A549 (cell line): Measurements from ENCODE around the gene APCDD1. TPM values are rescaled to one million over a fixed set of nuclear protein-coding genes. Genes with fewer than 3 reads are reported as not detected.

Source experiments
- ATAC-seq, 2 experiments: fragments of 200-7000 bp in 1 of 2; fragments of >200 bp in 1 of 2; cut with Nextera tagmentation in 1 of 2; cut with Tn5 transposase in 1 of 2; 3 replicates each; pipeline versions ENCODE4 v1.8.0 to v1.9.1; 2018 to 2020; ENCODE audit warnings: mild to moderate bottlenecking in 1 of 2, moderate library complexity in 1 of 2
- CTCF ChIA-PET: fragments of 300-600 bp; sonication (Branson Sonifier 250); formaldehyde crosslinking; extraction: SDS; loops from one replicate; lab custom pipeline; 2021; ENCODE audit warnings: antibody characterized with exemption, inconsistent platforms; lab: Yijun Ruan, JAX
- POLR2A ChIA-PET: fragments of 350-600 bp; formaldehyde crosslinking; extraction: SDS; loops from one replicate; lab custom pipeline; 2021; ENCODE audit warnings: antibody characterized with exemption, inconsistent platforms; lab: Yijun Ruan, JAX
- DNase-seq, 2 experiments: peaks; one replicate each; pipeline versions ENCODE4 v3.0.0 to v3.0.0-alpha.2; 2011 to 2016; ENCODE audit warnings: low read depth in 1 of 2, low spot score in 1 of 2
- FAIRE-seq: peaks from 2 replicates; lab custom pipeline; 2011; peaks lifted over from hg19 to GRCh38; lab: Jason Lieb, UNC
- H3K27ac ChIP-seq, 2 experiments: fragments of >200 bp; sonication (Bioruptor Twin); formaldehyde crosslinking; 3 replicates each; pipeline ENCODE4 v1.5.1; 2016 to 2017
- H3K4me1 ChIP-seq: fragments of >200 bp; sonication (Bioruptor Twin); formaldehyde crosslinking; 3 replicates; pipeline ENCODE4 v1.6.1; 2016
- H3K4me2 ChIP-seq: fragments of >200 bp; sonication (Bioruptor Twin); formaldehyde crosslinking; 3 replicates; pipeline ENCODE4 v1.6.1; 2016
- H3K4me3 ChIP-seq: fragments of >200 bp; sonication (Bioruptor Twin); formaldehyde crosslinking; 3 replicates; pipeline ENCODE4 v1.5.1; 2016
- H3K9me3 ChIP-seq: fragments of >200 bp; sonication (Bioruptor Twin); formaldehyde crosslinking; 3 replicates; pipeline ENCODE4 v1.6.1; 2016
- CBX2 ChIP-seq: fragments of 200-600 bp; sonication (generic); IDR thresholded peaks from 2 replicates; pipeline ENCODE4 v1.6.1; 2016; ENCODE audit warnings: low read depth, mild to moderate bottlenecking, borderline replicate concordance
- ELK1 ChIP-seq: fragments of 150-350 bp; IDR thresholded peaks from 2 replicates; pipeline ENCODE4 v1.6.1; 2014; ENCODE audit warnings: low read depth, mild to moderate bottlenecking, low read length
- ESRRA ChIP-seq: fragments of 150-350 bp; IDR thresholded peaks from 2 replicates; pipeline ENCODE4 v1.6.1; 2014; ENCODE audit warnings: mild to moderate bottlenecking, low read length, borderline replicate concordance
- FOSL2 ChIP-seq, 2 experiments: fragments of 450-650 bp in 1 of 2; fragments of >200 bp in 1 of 2; sonication (Bioruptor Twin) in 1 of 2; formaldehyde crosslinking; IDR thresholded peaks; 2 replicates each; pipeline versions ENCODE4 v1.5.0 to v1.6.1; 2016 to 2020; ENCODE audit warnings: mild to moderate bottlenecking in 1 of 2, moderate library complexity in 1 of 2
- HDAC2 ChIP-seq: fragments of 200-600 bp; sonication (generic); IDR thresholded peaks from 2 replicates; pipeline ENCODE4 v1.6.1; 2016
- HEYL ChIP-seq: fragments of 250-450 bp; sonication (Bioruptor Pico); IDR thresholded peaks from 2 replicates; pipeline ENCODE4 v1.8.0; 2021; ENCODE audit warnings: mild to moderate bottlenecking, moderate library complexity
- HOXA7 ChIP-seq: fragments of 250-450 bp; sonication (Bioruptor Pico); IDR thresholded peaks from 2 replicates; pipeline ENCODE4 v1.5.0; 2020; ENCODE audit warnings: mild to moderate bottlenecking, moderate library complexity
- KDM1A ChIP-seq: fragments of 200-600 bp; sonication (generic); IDR thresholded peaks from 2 replicates; pipeline ENCODE4 v1.6.1; 2016; ENCODE audit warnings: low read depth, mild to moderate bottlenecking
- KDM5A ChIP-seq: fragments of 200-600 bp; sonication (generic); IDR thresholded peaks from 2 replicates; pipeline ENCODE4 v1.6.1; 2016; ENCODE audit warnings: antibody characterized with exemption, mild to moderate bottlenecking
- MAFK ChIP-seq: fragments of 450-650 bp; IDR thresholded peaks from 2 replicates; pipeline ENCODE4 v1.6.1; 2014; ENCODE audit not compliant: partially characterized antibody
- NFE2L2 ChIP-seq: fragments of 150-350 bp; conservative IDR thresholded peaks from 2 replicates; pipeline ENCODE4 v1.6.1; 2014; ENCODE audit warnings: low read length
- NPAS2 ChIP-seq: fragments of 250-450 bp; sonication (Bioruptor Pico); IDR thresholded peaks from 2 replicates; pipeline ENCODE4 v1.8.0; 2022; ENCODE audit warnings: mild to moderate bottlenecking, moderate library complexity, borderline replicate concordance
- PHF8 ChIP-seq: fragments of 200-600 bp; sonication (generic); IDR thresholded peaks from 2 replicates; pipeline ENCODE4 v1.6.1; 2016; ENCODE audit warnings: low read depth, mild to moderate bottlenecking, antibody characterized with exemption, moderate library complexity, borderline replicate concordance
- RAD21 ChIP-seq, 2 experiments: fragments of >200 bp in 1 of 2; sonication (Bioruptor Twin) in 1 of 2; formaldehyde crosslinking in 1 of 2; IDR thresholded peaks in 1 of 2; conservative IDR thresholded peaks in 1 of 2; 2 replicates in 1 of 2; 3 replicates in 1 of 2; pipeline ENCODE4 v1.6.1; 2012 to 2018; ENCODE audit warnings: inconsistent platforms in 1 of 2
- RNF2 ChIP-seq: fragments of 200-600 bp; sonication (generic); IDR thresholded peaks from 2 replicates; pipeline ENCODE4 v1.6.1; 2016; ENCODE audit warnings: low read depth, mild to moderate bottlenecking, antibody characterized with exemption, moderate library complexity, borderline replicate concordance
- TP53 ChIP-seq: fragments of 250-450 bp; sonication (Bioruptor Pico); IDR thresholded peaks from 2 replicates; pipeline ENCODE4 v1.5.0; 2021; ENCODE audit warnings: mild to moderate bottlenecking, moderate library complexity
- USF2 ChIP-seq: fragments of 450-650 bp; IDR thresholded peaks from 2 replicates; pipeline ENCODE4 v1.6.1; 2014; ENCODE audit warnings: antibody characterized with exemption
- ZC3H11A ChIP-seq: fragments of 450-650 bp; IDR thresholded peaks from 2 replicates; pipeline ENCODE4 v1.6.1; 2014; ENCODE audit warnings: antibody characterized with exemption, mild to moderate bottlenecking
- ZSCAN20 ChIP-seq: fragments of 250-450 bp; sonication (Bioruptor Pico); IDR thresholded peaks from 2 replicates; pipeline ENCODE4 v1.8.0; 2022; ENCODE audit warnings: mild to moderate bottlenecking, moderate library complexity
- WGBS: methylation state at CpG from one replicate; pipeline ENCODE4 v1.1.6; 2017; ENCODE audit errors: missing lambda C conversion rate; 5-methylcytosine and 5-hydroxymethylcytosine counted together
- polyA plus RNA-seq, 4 experiments: library from polyadenylated mRNA; depleted of rRNA in 3 of 4; stranded (reverse); fragments of >200 nt; fragmentation: RNase III in 1 of 4; extraction: RNeasy Plus Mini Kit Qiagen cat#74134 plus additional on column Dnase treatment in 1 of 4; gene quantifications; 2 replicates in 3 of 4; 3 replicates in 1 of 4; pipeline ENCODE4 v1.2.3, GENCODE V29; 2011 to 2017
- TF ChIP-seq, protein P1 (sequence below): IDR thresholded peaks from 2 replicates; pipeline ENCODE4 v1.6.1; 2012

The APCDD1 gene
- polyA plus RNA-seq, 2 of the 4 experiments (the other 2 are of a cell fraction) = not detected

DNA sequence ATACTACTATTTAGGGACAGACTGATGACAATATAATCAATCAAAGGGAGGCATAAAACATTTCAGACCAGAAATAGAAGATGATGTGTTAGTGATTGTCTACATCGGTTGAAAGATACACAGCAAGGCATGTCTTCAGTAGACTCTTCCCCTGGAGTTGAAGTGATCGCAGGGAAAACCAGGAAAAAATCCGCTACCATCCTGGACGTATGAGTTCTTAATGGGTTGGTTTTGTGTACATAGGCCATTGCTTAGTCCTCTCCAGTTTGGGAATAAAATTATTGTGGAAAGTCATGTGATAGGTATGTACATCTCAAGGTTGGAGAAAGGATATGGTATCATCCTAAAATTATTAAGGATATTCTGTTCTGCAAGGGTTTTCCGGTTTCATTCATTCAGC lies 4.3 kb downstream of the APCDD1 start:
- POLR2A ChIA-PET = no interaction called here
- no peak overlapping the region for H3K4me3 ChIP-seq
- H3K4me1 ChIP-seq = peaks cover 5% of the 10 kb centered on the region; the same call in 1 of the 3 replicates
- CTCF ChIA-PET = no interaction called here
- DNase-seq = no peak
- H3K27ac ChIP-seq = no peak overlapping the region
- H3K4me2 ChIP-seq = no peak overlapping the region
- H3K9me3 ChIP-seq = no peaks in the 10 kb centered on the region
- WGBS = 67% methylated on average over 5 of the region's 5 CpGs
- TF ChIP-seq KDM5A (no peak), HDAC2 (no peak), CBX2 (no peak), FOSL2 (IDR thresholded peaks at IDR 0.05) (no peak), FOSL2 (CRISPR knock-in tag; IDR thresholded peaks at IDR 0.05) (no peak), RNF2 (no peak), USF2 (no peak), ZSCAN20 (CRISPR knock-in tag) (no peak), PHF8 (no peak), KDM1A (no peak), ZC3H11A (no peak), MAFK (no peak)
- no peak for FAIRE-seq
- no peak for ATAC-seq

DNA sequence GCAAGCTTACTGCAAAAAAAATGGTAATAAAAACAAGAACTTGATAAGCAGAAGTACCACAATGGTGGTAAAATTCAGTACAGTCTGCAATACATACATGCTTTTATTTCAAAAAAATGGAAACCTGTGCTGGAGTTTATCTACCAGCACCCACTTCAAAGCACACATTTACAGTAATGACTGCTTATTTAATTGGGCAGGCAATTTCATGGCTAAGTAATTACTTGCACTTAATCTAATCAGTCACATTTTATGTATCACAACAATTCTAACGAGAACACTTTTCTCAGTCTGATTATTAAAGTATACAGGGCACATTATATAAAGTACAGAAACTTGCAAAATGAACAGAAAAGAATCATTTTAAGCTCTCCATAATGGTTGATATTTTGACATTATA lies 5.2 kb downstream of the APCDD1 start:
- no peak overlapping the region for H3K4me3 ChIP-seq
- TF ChIP-seq FOSL2 (IDR thresholded peaks at IDR 0.05) = no peak
- TF ChIP-seq FOSL2 (CRISPR knock-in tag; IDR thresholded peaks at IDR 0.05) = no peak
- TF ChIP-seq PHF8 = no peak
- TF ChIP-seq RAD21 (conservative IDR thresholded peaks at IDR 0.05 in 1 of 2, IDR thresholded peaks at IDR 0.05 in 1 of 2) = no peak
- TF ChIP-seq TP53 (CRISPR knock-in tag) = no peak
- TF ChIP-seq ELK1 = no peak
- no peak for TF ChIP-seq KDM5A
- TF ChIP-seq NPAS2 (CRISPR knock-in tag) = no peak
- FAIRE-seq = no peak
- peaks cover 5% of the 10 kb centered on the region; the same call in 1 of the 3 replicates for H3K4me1 ChIP-seq
- ATAC-seq = no peak
- CTCF ChIA-PET = no interaction called here
- H3K4me2 ChIP-seq = no peak overlapping the region
- H3K27ac ChIP-seq = no peak overlapping the region
- DNase-seq = no peak
- H3K9me3 ChIP-seq = no peaks in the 10 kb centered on the region
- 4% methylated on average over 1 of the region's 1 CpG for WGBS
- POLR2A ChIA-PET = no interaction called here

GRCh38 chr18:10460414-10461018 lies 6.1 kb downstream of the APCDD1 start:
- no peaks in the 10 kb centered on the region for H3K9me3 ChIP-seq
- no peak for DNase-seq
- CTCF ChIA-PET = no interaction called here
- POLR2A ChIA-PET = no interaction called here
- H3K27ac ChIP-seq = no peak overlapping the region
- H3K4me1 ChIP-seq = no peaks in the 10 kb centered on the region
- H3K4me3 ChIP-seq = no peak overlapping the region
- ATAC-seq = no peak
- FAIRE-seq = no peak
- TF ChIP-seq RNF2 = no peak
- 50% methylated on average over 8 of the region's 8 CpGs for WGBS
- H3K4me2 ChIP-seq = no peak overlapping the region

- CTCF ChIA-PET = no interaction called here
- no peak for FAIRE-seq
These were observed 7.6 kb downstream of the APCDD1 start for GRCh38 chr18:10461989-10462388.

More at GRCh38 chr18:10461989-10462388, 7.6 kb downstream of the APCDD1 start:
- no peak for DNase-seq
- H3K9me3 ChIP-seq = no peaks in the 10 kb centered on the region
- no peak for ATAC-seq
- H3K4me2 ChIP-seq = no peak overlapping the region
- no peak overlapping the region for H3K27ac ChIP-seq
- no peaks in the 10 kb centered on the region for H3K4me1 ChIP-seq
- POLR2A ChIA-PET = no interaction called here
- 30% methylated on average over 4 of the region's 4 CpGs for WGBS
- H3K4me3 ChIP-seq = no peak overlapping the region
- TF ChIP-seq HEYL (CRISPR knock-in tag) (no peak), NPAS2 (CRISPR knock-in tag) (no peak), KDM5A (no peak), ESRRA (no peak), NFE2L2 (no peak), HOXA7 (CRISPR knock-in tag) (no peak)
- TF ChIP-seq, protein P1, sequence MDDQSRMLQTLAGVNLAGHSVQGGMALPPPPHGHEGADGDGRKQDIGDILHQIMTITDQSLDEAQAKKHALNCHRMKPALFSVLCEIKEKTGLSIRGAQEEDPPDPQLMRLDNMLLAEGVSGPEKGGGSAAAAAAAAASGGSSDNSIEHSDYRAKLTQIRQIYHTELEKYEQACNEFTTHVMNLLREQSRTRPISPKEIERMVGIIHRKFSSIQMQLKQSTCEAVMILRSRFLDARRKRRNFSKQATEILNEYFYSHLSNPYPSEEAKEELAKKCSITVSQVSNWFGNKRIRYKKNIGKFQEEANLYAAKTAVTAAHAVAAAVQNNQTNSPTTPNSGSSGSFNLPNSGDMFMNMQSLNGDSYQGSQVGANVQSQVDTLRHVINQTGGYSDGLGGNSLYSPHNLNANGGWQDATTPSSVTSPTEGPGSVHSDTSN = no peak
